GM12878 (cell line): ENCODE results near the gene FLT1. TPM values are rescaled to one million over a fixed set of nuclear protein-coding genes. Genes with fewer than 3 reads are reported as not detected.

Experiments
- BMI1 ChIP-seq: fragments of 450-650 bp; IDR thresholded peaks from 2 replicates; pipeline ENCODE4 v1.6.1; 2016; ENCODE audit warnings: mild to moderate bottlenecking, moderate library complexity, borderline replicate concordance
- CREB1 ChIP-seq: IDR thresholded peaks from 2 replicates; pipeline ENCODE4 v1.6.1; 2012; ENCODE audit warnings: low read depth, mild to moderate bottlenecking, inconsistent platforms
- E4F1 ChIP-seq: fragments of 450-650 bp; IDR thresholded peaks from 2 replicates; pipeline ENCODE4 v1.6.1; 2018; ENCODE audit warnings: borderline replicate concordance, mild to moderate bottlenecking; ENCODE audit not compliant: partially characterized antibody
- NFIC ChIP-seq: IDR thresholded peaks from 2 replicates; pipeline ENCODE4 v1.6.1; 2012; ENCODE audit warnings: low read depth, mild to moderate bottlenecking, inconsistent platforms, low read length, moderate library complexity
- RB1 ChIP-seq: fragments of 450-650 bp; formaldehyde crosslinking; IDR thresholded peaks from 2 replicates; pipeline ENCODE4 v1.6.1; 2017; ENCODE audit warnings: mild to moderate bottlenecking, borderline replicate concordance
- SKIL ChIP-seq: fragments of 450-650 bp; IDR thresholded peaks from 2 replicates; pipeline ENCODE4 v1.6.1; 2017; ENCODE audit warnings: mild to moderate bottlenecking, low read depth, inconsistent platforms; ENCODE audit not compliant: poor library complexity, severe bottlenecking
- SMAD1 ChIP-seq: fragments of 450-650 bp; IDR thresholded peaks from 2 replicates; pipeline ENCODE4 v1.6.1; 2018; ENCODE audit warnings: mild to moderate bottlenecking, low read depth; ENCODE audit not compliant: partially characterized antibody
- SMARCA5 ChIP-seq: fragments of 450-650 bp; IDR thresholded peaks from 2 replicates; pipeline ENCODE4 v1.6.1; 2017; ENCODE audit warnings: mild to moderate bottlenecking
- YBX1 ChIP-seq: fragments of 450-650 bp; IDR thresholded peaks from 2 replicates; pipeline ENCODE4 v1.6.1; 2016; ENCODE audit warnings: antibody characterized with exemption
- ZBTB40 ChIP-seq: fragments of 450-650 bp; IDR thresholded peaks from 2 replicates; pipeline ENCODE4 v1.6.1; 2016; ENCODE audit warnings: mild to moderate bottlenecking, moderate library complexity, borderline replicate concordance
- polyA plus RNA-seq, 11 experiments: library from polyadenylated mRNA; depleted of rRNA in 4 of 11; unstranded in 6 of 11; stranded (reverse) in 5 of 11; fragments of >200 nt; fragmentation: Nextera tagmentation in 4 of 11; fragmentation: Illumina TruSeq in 1 of 11; extraction: Ambion mirVana in 4 of 11; extraction: Trizol in 1 of 11; gene quantifications; 1 replicate in 1 of 11; 2 replicates in 10 of 11; pipeline versions ENCODE4 v1.2.1 to v1.2.3, GENCODE V29; 2011 to 2016; ENCODE audit warnings: inconsistent platforms in 2 of 11, missing spikeins in 2 of 11, low read depth in 1 of 11
- total RNA-seq, 4 experiments: library from RNA; depleted of rRNA in 3 of 4; stranded (reverse); fragments of >200 nt in 3 of 4; fragmentation: Illumina TruSeq in 1 of 4; extraction: Trizol in 1 of 4; gene quantifications; 2 replicates each; pipeline versions ENCODE4 v1.2.1 to v1.2.3, GENCODE V29; 2013 to 2021

Gene FLT1
- total and polyA plus RNA-seq, 10 of the 15 experiments (the other 5 are each of a cell fraction or from before 2014, with no cell fraction given): 0.55 to 5.6 (median 0.84) TPM

- no peak for TF ChIP-seq SKIL
- TF ChIP-seq SMAD1: no peak
- no peak for TF ChIP-seq SMARCA5
- no peak for TF ChIP-seq ZBTB40
- no peak for TF ChIP-seq E4F1
- TF ChIP-seq RB1: no peak
- no peak for TF ChIP-seq BMI1
- TF ChIP-seq CREB1: peak; percentile 42; the same call in 1 of the 2 replicates
- TF ChIP-seq NFIC: peak; percentile 64; the same call in 1 of the 2 replicates
- no peak for TF ChIP-seq YBX1
- TF ChIP-seq, all 136 proteins: peak for 7
Measured at GRCh38 chr13:28252547-28252946, 242.4 kb downstream of the FLT1 start (continued).
